Cardiac septum (tissue), 1 donor: ENCODE data around the gene ZKSCAN2. TPM values are rescaled to one million over a fixed set of nuclear protein-coding genes. Genes with fewer than 3 reads are reported as not detected.

ENCODE experiments used
- total RNA-seq: library from RNA; stranded (reverse); fragmentation: NEBNext Ultra II Directional; extraction: Animal tissue kit (Norgen Biotek cat#: 25700); gene quantifications from one replicate; pipeline ENCODE4 v1.2.1, GENCODE V29; 2021
- donor health status: DM: no; HTN: no; CAD: no.

ZKSCAN2 gene
- total RNA-seq, 1 donor from 2014 or later: 5.1 TPM

Other genes with a start within 250 kb of the ZKSCAN2 start
- gene ARHGAP17, start 242.5 kb downstream of the ZKSCAN2 start, total RNA-seq: 66.2 TPM
- 38.7 TPM for gene LCMT1, start 146.1 kb downstream of the ZKSCAN2 start, total RNA-seq
- not detected for gene AQP8, start 40.9 kb downstream of the ZKSCAN2 start, total RNA-seq